ENCODE data around the gene ENTPD6. TPM values are rescaled to one million over a fixed set of nuclear protein-coding genes. Genes with fewer than 3 reads are reported as not detected.
"Not testable (repeated sequence)": the region's sequence is repeated elsewhere in the genome, so short reads cannot be mapped to it uniquely, and the experiment has no call there.

Gene ENTPD6
- total RNA-seq, 1 donor from 2014 or later = 46.3 TPM

DNA sequence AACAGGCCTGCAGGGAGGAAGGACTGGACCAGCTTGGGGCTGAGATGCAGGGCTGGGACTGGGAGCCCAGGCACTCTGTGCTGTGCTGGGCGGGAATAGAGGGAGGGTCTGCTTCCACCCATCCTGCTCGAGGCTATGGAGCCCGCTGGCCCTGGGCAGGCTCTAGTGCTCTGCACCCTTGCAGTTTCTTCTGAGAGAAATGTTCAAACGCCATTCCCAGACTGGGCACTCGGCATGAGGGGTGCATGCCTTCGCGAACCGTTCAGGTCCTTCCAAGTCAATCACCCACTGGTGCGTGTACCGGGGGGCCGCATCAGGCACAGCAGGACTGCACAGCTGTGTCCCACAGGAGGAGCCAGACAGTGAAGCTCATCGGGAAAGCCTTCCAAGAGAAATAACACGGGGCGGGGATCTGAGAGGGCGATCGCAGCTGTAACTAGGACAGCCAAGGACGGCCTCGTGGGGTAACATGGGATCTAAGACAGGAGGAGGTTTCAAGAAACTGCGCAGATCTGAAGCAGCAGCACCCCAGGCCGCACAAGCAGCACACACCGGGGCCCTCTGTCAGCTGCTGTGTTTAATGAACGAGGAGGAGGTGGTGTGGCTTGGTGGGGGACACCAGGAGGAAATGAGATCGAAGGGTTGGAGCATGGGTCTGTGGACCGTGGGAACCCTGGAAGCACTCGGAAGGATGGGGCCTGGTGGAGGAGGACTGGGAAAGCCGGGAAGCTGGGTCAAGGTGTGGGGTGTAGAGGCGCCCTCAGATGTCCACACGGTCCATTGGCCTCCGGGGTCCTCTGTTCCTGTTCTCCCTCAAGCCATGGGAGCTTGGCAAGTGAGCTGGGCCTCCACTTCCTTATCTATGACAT is 26.3 kb downstream of the ENTPD6 start:
- no peak for DNase-seq (ENCODE audit: extremely low read depth, low read depth, low spot score)

DNA sequence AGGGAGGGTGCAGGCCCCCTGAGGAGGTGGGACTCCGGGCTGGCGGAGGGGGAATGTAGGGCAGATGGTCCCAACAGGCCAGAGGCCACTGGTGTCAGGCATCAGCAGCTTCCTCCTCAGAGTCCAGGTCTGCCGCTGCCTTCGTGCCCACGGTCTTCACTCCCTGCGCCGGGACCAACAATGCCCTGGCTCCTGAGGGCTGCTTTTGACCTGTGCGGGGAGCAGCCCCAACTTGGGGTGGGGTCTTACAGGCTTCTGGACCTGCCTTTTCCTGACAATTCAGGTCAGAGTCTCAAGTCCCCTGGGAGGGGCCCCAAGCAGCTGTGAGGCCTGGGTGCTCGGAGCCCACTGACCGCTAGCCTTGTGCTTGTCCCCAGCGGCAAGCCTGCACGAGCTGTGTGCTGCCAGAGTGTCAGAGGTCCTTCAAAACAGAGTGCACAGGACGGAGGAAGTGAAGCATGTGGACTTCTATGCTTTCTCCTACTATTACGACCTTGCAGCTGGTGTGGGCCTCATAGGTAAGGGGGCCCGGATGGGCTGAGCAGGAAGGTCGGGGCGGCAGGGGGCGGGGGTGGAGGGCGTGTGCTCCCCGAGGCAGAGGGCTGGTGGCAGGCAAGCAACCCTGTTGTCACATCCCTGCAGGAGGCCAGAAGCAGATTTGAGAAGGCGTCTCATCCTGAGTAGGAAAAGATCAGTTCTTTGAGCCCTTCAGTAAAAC is 27.1 kb downstream of the ENTPD6 start:
- DNase-seq (ENCODE audit: extremely low read depth, low read depth, low spot score) = no peak

DNA sequence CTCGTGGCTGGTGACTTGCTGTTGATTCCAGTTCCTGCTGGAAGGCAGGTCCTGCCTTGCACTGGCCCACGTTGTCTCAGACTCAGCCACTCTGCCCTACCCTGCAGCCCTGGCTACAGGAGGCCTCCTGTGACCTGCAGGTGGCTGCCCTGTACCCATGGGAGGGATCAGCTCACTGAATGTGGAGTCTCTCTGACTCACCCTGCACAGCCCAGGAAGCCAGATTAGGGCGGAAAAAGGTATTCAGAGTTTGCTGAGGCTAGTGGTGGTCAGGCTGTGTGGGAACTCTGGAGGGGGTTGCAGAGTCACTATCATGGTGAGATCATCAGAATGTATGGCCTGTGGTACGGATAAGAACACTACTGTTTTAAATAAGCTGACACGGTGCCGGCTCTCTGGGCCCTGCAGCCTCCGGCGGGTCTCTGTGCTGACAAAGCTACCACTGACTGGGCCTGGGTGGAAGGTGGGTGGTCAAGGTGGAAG is 27.7 kb downstream of the ENTPD6 start:
- DNase-seq (ENCODE audit: extremely low read depth, low read depth, low spot score) = no peak

DNA sequence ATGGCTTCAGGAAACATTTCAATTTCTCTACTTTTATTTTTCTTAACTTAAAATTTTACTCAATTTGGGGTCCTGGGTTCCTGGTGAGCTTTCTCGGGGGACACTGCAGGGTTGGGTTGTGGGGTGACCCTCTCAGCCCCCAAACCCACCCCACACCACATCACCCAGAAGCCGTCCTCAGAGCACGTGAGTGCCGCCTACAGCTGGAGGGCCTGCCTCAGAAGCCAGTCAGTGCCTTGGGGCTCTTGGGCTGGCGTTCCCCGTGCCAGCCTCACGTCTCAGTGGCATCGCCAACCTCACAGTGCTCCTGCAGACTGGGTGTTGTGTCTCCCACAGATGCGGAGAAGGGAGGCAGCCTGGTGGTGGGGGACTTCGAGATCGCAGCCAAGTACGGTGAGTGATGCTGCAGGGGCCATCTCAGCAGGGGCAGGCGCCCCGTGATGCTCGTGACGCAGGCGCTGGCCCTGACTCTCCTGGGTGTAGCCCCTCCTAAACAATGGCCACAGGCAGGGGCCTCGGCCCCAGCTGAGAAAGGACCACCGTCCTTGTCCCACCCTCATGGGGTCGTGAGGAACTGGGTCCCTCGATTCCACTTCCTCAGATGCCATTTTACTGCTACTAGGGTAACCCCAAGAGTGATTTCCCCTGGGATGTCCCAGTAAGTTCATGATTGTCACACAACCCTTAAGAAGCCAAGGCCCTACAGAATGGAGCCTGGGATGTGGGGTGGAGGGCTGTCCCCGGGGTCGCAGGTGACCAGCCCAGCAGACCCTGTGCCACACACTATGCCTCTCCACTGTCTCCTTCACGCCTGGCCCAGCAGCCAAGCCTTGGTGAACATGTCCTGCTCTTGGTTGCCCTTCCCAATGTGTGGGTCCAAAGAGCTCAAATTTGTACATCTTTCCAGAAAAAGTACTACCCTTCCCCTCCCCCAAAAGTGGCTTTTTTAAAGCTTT is 28.5 kb downstream of the ENTPD6 start:
- no peak for DNase-seq (ENCODE audit: extremely low read depth, low read depth, low spot score)

DNA sequence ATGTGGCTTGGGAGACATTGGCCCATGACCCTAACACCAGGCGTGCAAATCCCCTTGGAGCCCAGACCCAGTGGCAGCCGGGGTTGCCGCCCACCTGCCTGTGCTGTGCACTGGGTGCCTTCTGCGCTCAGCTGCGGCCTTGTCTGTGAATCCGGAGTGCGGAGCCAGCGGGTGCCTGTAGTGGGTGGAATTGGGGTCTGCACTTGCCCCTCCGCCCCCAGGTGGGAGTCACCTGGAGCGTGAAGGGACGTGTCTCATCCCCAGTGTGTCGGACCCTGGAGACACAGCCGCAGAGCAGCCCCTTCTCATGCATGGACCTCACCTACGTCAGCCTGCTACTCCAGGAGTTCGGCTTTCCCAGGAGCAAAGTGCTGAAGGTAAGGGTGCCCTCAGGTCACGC is 29.4 kb downstream of the ENTPD6 start:
- no peak for DNase-seq (ENCODE audit: extremely low read depth, low read depth, low spot score)

DNA sequence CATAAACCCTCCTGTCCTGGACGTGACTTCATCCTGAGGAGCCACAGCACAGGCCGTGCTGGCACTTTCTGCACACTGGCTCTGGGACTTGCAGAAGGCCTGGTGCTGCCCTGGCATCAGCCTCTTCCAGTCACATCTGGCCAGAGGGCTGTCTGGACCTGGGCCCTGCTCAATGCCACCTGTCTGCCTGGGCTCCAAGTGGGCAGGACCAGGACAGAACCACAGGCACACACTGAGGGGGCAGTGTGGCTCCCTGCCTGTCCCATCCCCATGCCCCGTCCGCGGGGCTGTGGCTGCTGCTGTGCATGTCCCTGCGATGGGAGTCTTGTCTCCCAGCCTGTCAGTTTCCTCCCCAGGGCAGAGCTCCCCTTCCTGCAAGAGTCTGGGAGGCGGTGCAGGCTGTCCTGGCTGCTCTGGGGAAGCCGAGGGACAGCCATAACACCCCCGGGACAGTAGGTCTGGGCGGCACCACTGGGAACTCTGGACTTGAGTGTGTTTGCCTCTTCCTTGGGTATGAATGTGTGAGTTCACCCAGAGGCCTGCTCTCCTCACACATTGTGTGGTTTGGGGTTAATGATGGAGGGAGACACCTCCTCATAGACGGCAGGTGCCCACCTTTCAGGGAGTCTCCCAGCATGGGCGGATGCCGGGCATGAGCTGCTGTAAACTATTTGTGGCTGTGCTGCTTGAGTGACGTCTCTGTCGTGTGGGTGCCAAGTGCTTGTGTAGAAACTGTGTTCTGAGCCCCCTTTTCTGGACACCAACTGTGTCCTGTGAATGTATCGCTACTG is 30.3 kb downstream of the ENTPD6 start:
- no peak for DNase-seq (ENCODE audit: extremely low read depth, low read depth, low spot score)

DNA sequence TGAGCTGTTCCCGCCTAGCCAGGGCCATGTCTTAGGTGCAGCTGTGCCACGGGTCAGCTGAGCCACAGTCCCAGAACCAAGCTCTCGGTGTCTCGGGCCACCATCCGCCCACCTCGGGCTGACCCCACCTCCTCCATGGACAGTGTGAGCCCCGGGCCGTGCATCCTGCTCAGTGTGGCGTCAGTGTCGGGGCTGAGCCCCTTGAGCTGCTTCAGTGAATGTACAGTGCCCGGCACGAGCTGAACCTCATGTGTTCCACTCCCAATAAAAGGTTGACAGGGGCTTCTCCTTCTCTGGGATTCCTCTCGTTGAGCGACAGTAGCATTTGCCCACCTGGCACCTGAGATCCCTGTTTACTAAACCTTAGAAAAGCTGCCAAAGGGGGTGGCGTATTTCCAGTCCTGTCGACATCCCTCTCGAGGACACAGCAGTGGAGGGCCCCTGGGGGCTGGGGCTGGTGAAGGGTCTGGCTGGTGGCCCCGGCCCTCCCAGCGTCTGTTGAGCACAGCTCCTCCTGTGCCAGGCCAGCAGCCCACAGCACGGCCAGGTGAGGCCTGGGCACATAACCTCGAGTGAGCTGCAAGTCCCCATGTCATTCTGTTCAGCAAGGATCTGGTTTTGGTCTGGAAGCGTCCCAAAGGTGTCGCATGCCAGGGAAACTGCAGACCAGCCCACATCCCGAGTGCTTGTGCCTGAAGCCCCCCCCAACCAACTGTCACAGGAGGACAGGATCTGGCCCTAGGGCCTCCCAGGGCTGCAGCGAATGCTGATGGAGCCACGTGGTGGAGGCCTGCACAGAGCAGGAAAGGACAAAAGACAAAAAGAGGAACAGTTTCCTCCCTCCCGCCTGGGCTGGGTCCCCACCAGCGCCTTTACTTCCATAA is 31.2 kb downstream of the ENTPD6 start:
- no peak for DNase-seq (ENCODE audit: extremely low read depth, low read depth, low spot score)

DNA sequence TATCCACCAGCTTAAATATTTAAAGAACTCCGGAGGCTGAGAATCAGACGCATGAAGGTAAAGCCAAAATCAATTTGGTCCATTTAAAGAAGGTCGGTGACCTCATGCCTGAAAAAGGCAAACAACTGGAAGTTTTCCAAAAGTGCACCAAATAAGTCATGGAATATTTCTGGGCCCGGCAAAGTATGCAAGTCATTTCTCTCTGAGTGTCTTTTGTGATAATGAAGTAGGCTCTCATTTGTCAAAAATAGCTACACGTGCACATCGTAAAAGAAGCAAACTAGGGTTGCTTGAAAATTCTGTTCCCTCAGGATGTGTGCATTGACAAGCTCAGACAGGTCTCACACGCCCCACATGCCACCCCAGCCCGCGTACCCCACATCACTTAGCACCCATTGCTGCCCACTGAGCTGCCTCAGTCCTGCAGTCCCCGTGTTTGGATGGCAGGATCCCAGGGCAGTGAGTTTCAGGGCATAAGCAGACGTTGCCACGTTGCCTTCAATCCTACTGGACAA is 31.9 kb downstream of the ENTPD6 start:
- DNase-seq (ENCODE audit: extremely low read depth, low read depth, low spot score) = no peak

DNA sequence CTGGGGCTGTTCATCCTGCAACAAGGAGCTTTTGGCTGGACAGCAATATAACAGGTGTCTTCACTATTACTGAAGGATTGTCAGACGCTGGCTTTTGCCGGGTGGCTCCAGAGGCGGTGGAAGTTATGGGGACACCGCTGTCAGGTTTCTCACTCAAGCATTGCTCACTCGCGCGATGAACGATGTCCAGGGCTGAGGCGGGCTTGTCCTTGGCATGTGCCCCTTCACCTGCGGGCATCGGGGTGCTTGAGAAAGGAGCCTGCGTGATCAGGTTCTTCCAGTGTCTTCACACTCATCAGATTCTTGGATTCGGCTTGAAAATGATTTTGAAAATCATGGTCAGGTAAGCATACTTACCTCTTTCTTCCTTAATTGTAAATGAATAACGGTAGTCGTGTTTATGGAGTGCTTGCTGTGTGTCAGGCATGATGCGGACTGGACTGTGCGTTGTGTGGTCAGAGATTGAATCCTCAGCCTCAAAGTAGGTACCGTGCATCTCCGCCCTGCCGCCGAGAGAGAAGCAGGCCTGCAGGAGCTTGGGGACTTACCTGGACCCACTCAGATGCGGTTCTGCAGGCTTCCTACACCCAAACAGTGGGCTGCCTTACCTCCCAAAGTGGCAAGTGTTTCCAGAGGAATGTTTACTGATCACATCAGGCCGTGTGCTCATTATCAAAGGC is 34.1 kb downstream of the ENTPD6 start:
- no peak for DNase-seq (ENCODE audit: extremely low read depth, low read depth, low spot score)

DNA sequence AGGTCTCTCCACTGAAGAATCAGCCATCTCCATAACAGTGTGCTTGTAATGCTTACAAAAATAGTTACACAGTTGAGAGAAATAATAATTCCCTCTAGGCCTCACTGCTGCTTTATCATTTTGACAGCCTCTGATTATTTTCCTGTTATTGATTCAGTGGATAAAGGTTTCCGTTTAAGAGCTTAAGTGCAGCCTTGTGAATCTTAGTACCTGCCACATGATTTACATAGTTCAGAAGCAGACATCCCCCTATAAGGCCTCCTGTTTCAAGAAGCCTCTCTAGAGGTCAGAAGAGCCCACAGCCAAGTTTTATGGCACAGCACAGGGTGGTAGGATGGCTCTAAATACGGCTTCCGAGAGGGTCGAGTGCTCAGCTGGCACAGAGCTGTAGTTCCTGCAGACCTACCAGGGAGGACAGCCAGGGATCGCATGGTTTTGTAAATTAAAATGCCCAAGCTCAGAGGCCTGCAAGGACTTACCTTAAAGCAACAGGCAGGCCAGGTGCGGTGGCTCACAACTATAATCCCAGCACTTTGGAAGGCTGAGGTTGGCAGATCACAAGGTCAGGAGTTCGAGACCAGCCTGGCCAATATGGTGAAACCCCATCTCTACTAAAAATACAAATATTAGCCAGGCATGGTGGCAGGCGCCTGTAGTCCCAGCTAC is 34.8 kb downstream of the ENTPD6 start:
- DNase-seq (ENCODE audit: extremely low read depth, low read depth, low spot score) = no peak

DNA sequence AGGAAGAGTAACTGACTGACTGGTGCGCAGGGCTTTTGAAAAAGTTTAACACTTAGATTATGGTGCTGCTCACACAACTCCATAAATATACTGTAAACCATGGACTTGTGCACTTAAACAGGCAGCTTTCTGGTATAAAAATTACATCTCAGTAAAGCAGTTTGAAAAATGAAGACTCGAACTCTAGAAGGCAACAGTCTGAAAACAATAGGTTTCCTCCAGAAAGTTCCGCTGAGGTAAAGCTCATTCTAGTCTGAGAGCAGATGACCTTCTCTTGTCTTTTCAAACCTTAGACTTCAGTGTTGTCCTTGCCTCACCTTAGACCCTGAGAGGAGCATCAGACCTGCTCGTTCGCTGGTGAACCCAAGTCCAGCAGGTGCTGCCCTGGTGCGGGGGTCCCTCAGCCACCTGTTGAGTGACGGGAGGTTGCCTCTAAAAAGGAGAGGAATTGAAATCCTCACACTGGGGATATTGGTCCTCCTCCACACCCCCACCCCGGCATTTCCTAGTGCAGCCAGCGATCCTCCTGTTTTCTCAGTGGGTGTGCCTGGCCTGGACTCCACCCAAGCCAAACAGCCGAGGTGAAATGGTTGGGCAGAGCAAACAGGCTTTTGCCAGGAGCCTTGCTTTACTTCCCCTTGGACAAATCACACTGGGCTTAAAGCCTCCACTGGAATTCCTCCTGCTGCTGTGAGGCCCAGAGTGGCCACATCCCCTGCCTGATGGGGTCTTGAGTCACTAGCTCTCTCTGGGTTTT is 37.7 kb downstream of the ENTPD6 start:
- no peak for DNase-seq (ENCODE audit: extremely low read depth, low read depth, low spot score)

DNA sequence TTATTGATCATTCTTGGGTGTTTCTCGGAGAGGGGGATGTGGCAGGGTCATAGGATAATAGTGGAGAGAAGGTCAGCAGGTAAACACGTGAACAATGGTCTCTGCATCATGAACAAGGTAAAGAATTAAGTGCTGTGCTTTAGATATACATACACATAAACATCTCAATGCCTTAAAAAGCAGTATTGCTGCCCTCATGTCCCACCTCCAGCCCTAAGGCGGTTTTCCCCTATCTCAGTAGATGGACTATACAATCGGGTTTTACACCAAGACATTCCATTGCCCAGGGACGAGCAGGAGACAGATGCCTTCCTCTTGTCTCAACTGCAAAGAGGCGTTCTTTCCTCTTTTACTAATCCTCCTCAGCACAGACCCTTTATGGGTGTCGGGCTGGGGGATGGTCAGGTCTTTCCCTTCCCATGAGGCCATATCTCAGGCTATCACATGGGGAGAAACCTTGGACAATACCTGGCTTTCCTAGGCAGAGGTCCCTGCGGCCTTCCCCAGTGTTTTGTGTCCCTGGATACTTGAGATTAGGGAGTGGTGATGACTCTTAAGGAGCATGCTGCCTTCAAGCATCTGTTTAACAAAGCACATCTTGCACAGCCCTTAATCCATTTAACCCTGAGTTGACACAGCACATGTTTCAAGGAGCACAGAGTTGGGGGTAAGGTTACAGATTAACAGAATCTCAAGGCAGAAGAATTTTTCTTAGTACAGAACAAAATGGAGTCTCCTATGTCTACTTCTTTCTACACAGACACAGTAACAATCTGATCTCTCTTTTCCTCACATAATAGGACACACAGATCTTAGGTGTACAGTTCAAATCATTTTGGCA is 38.7 kb downstream of the ENTPD6 start:
- DNase-seq (ENCODE audit: extremely low read depth, low read depth, low spot score) = not testable (repeated sequence)

DNA sequence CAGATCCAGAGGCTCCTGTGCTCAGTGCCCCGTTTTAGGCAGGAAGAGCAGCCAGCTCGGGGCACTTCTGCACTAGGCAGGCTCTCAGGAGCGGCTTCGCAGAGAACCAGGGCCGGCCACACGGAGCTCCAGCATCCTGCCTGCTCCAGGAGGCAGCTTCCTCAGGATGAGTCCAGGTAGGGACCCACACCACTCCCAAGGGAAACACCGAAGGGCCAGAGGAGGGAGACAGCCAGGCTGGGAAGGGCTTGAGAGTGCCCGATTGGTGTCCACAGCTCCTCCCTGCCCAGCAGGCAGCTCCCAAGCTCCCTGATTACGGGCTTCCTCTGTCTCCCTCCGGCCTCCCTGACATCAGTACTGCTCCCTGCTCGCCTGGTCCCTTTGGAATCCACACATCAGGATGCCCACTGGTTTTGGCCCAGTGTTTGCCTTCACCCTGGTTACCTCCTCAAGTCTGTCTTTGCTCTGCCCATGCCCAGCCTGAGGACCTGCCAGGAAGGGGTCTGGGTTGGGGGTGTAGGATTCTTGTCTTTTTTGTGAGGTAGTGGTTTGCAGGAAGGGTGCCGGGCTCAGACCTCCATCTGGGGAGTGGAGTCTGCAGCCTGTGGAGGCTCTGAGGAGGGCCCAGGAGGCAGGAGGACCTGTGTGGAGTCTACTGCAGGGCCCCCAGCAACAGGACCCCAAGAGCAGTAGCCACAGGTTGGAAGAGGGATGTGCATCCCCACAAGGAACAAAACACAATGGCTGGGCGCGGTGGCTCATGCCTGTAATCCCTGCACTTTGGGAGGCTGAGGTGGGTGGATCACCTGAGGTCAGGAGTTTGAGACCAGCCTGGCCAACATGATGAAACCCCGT is 41.2 kb downstream of the ENTPD6 start:
- DNase-seq (ENCODE audit: extremely low read depth, low read depth, low spot score) = no peak

DNA sequence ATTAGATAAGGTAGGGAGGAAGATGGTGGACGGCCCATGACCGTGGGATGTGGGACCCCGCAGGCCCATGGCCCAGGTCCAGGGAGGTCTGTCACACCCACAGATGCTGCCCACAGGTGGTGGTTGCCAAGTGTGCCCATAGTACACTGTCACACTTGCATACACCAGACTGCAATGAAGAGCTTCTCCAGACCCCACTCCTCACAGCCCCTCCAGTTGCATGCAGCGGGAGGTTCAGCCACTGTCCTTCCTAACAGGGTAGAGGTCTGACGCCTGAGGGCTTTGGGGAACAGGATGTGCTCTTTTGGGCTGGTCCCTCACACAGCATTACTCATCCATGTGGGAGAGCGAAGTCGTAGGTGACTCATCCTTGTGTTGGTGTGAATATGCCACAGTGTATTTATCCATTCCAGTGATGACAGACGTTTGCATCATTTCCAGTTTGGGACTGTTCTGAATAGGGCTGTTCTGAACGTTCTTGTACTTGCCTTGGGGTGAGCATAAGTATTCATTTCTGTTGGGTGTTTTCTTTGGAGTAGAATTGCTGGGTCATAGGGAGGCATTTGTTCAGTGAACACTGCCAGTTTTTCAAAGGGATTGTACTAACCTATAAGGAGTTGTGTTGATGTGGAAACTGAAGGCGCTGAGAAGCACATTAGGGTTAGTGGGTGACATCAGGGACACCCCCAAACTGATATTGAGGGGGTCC is 42.3 kb downstream of the ENTPD6 start:
- peak; percentile 86 for DNase-seq (ENCODE audit: extremely low read depth, low read depth, low spot score)

Measured in glomerular endothelial cell (primary cell).